Upper lobe of left lung (tissue), 6 donors: ENCODE data around the gene GNAI1. TPM values are rescaled to one million over a fixed set of nuclear protein-coding genes. Genes with fewer than 3 reads are reported as not detected.
A peak's percentile ranks its signal among the peaks of the same experiment; 100 is the strongest.

ENCODE experiments used
- ATAC-seq, 2 donors: fragments of 200-7000 bp; cut with Tn5 transposase; one replicate each; pipeline ENCODE4 v1.9.1; 2022; ENCODE audit warnings: mild to moderate bottlenecking in 2 of 2, moderate library complexity in 2 of 2; ENCODE audit not compliant: low FRiP score in 2 of 2
- DNase-seq, 2 donors: peaks; one replicate each; pipeline ENCODE4 v3.0.0-alpha.2; 2019 to 2020
- H3K27ac ChIP-seq, 4 donors: fragments of 200-600 bp; sonication (generic); one replicate each; pipeline ENCODE4 v1.5.1; 2016 to 2019
- H3K27me3 ChIP-seq, 4 donors: fragments of 200-600 bp; sonication (generic); one replicate each; pipeline ENCODE4 v1.5.1; 2017 to 2019
- H3K36me3 ChIP-seq, 4 donors: fragments of 200-600 bp; sonication (generic); one replicate each; pipeline ENCODE4 v1.5.1; 2016 to 2019
- H3K4me1 ChIP-seq, 4 donors: fragments of 200-600 bp; sonication (generic); one replicate each; pipeline ENCODE4 v1.5.1; 2018 to 2019
- H3K4me3 ChIP-seq, 4 donors: fragments of 200-600 bp; sonication (generic); one replicate each; pipeline ENCODE4 v1.5.1; 2017 to 2019; ENCODE audit warnings: mild to moderate bottlenecking in 2 of 4, moderate library complexity in 1 of 4
- H3K9me3 ChIP-seq, 4 donors: fragments of 200-600 bp; sonication (generic); one replicate each; pipeline ENCODE4 v1.5.1; 2018 to 2019
- CTCF ChIP-seq, 6 experiments: fragments of 450-650 bp in 4 of 6; fragments of 200-600 bp in 2 of 6; sonication (generic) in 2 of 6; IDR thresholded peaks; one replicate each; pipeline ENCODE4 v1.5.1; 2016 to 2019; ENCODE audit warnings: antibody characterized with exemption in 6 of 6
- EP300 ChIP-seq, 4 donors: sonication (generic); formaldehyde crosslinking; IDR thresholded peaks; one replicate each; pipeline ENCODE4 v1.5.1; 2017; ENCODE audit warnings: antibody characterized with exemption in 4 of 4, control low read depth in 2 of 4
- POLR2A ChIP-seq, 4 donors: fragments of 450-650 bp; IDR thresholded peaks; one replicate each; pipeline ENCODE4 v1.5.1; 2016 to 2017; ENCODE audit warnings: antibody characterized with exemption in 4 of 4, mild to moderate bottlenecking in 2 of 4
- POLR2AphosphoS5 ChIP-seq, 2 donors: sonication (generic); formaldehyde crosslinking; IDR thresholded peaks; one replicate each; pipeline ENCODE4 v1.5.1; 2017; ENCODE audit warnings: antibody characterized with exemption in 2 of 2
- WGBS, 2 donors: methylation state at CpG; one replicate each; pipeline ENCODE4 v1.1.5; 2017 to 2018; 5-methylcytosine and 5-hydroxymethylcytosine counted together
- total RNA-seq, 6 donors: library from RNA; depleted of rRNA in 4 of 6; stranded (reverse); fragments of >200 nt in 4 of 6; gene quantifications; one replicate each; pipeline versions ENCODE4 v1.1.0 to v1.2.1, GENCODE V29; 2016 to 2021
- donor health status: DM: no; HTN: no; CAD: no; lungs with moderate emphysema.
- donor health status: DM: no; HTN: yes; CAD: no; lungs with severe emphysema.

GNAI1 gene
- total RNA-seq, 6 donors from 2014 or later = 16.7 to 26.6 (median 21.5) TPM

- peak in 1 of 2 donors; percentile 28 for ATAC-seq
These were observed 506 bp upstream of the GNAI1 start for GRCh38 chr7:80134115-80134535.

GRCh38 chr7:80135309-80136104, 876 bp downstream of the GNAI1 start:
- Histone ChIP-seq H3K4me3 (peak overlapping the region; percentile 71 to 97 (median 92)), H3K4me1 (peaks cover 3 to 28% (median 23%) of the 10 kb centered on the region in 4 donors), H3K36me3 (no peaks in the 10 kb centered on the region), H3K27ac (peak overlapping the region; percentile 84 to 96 (median 94)), H3K27me3 (peaks cover 0 to 5% (median 0%) of the 10 kb centered on the region in 4 donors), H3K9me3 (no peaks in the 10 kb centered on the region)
- 0 to 1% methylated on average over 9 to 45 of the region's 58 CpGs for WGBS, 2 donors
- peak in 1 of 2 donors; percentile 91 for DNase-seq
- ATAC-seq = peak; percentile 52 to 77
- TF ChIP-seq POLR2AphosphoS5 (IDR thresholded peaks at IDR 0.05) (peak in 1 of 2 donors; percentile 26), EP300 (IDR thresholded peaks at IDR 0.05) (no peak)

More at GRCh38 chr7:80134115-80134535, 506 bp upstream of the GNAI1 start:
- Histone ChIP-seq H3K27me3 (peaks cover 0 to 5% (median 0%) of the 10 kb centered on the region in 4 donors), H3K4me1 (peaks cover 3 to 16% (median 15%) of the 10 kb centered on the region in 4 donors), H3K9me3 (no peaks in the 10 kb centered on the region), H3K27ac (peak overlapping the region; percentile 80 to 96 (median 89)), H3K36me3 (no peaks in the 10 kb centered on the region), H3K4me3 (peak overlapping the region in 3 of 4 donors; percentile 71 to 97 (median 91))
- WGBS, 2 donors = 11 to 16% methylated on average over 12 of the region's 12 CpGs
- TF ChIP-seq POLR2A (IDR thresholded peaks at IDR 0.05) (no peak), POLR2AphosphoS5 (IDR thresholded peaks at IDR 0.05) (no peak), EP300 (IDR thresholded peaks at IDR 0.05) (no peak), CTCF (IDR thresholded peaks at IDR 0.05) (no peak)
- DNase-seq = no peak

- no peak for ATAC-seq
These were observed 1.8 kb downstream of the GNAI1 start for GRCh38 chr7:80136261-80137055.

GRCh38 chr7:80137410-80137809, 2.8 kb downstream of the GNAI1 start:
- H3K4me3 ChIP-seq = no peak overlapping the region
- no peak overlapping the region for H3K27ac ChIP-seq
- 80 to 86% methylated on average over 12 of the region's 12 CpGs for WGBS, 2 donors

More at GRCh38 chr7:80136261-80137055, 1.8 kb downstream of the GNAI1 start:
- H3K4me1 ChIP-seq = peaks cover 3 to 28% (median 23%) of the 10 kb centered on the region in 4 donors
- no peaks in the 10 kb centered on the region for H3K9me3 ChIP-seq
- peak overlapping the region in 1 of 4 donors; percentile 96 for H3K27ac ChIP-seq
- WGBS, 2 donors = 39 to 46% methylated on average over 4 of the region's 4 CpGs
- H3K4me3 ChIP-seq = peak overlapping the region in 3 of 4 donors; percentile 71 to 97 (median 91)
- DNase-seq = no peak
- H3K36me3 ChIP-seq = no peaks in the 10 kb centered on the region
- H3K27me3 ChIP-seq = peaks cover 0 to 5% (median 0%) of the 10 kb centered on the region in 4 donors
- TF ChIP-seq CTCF (IDR thresholded peaks at IDR 0.05) = no peak
- TF ChIP-seq POLR2A (IDR thresholded peaks at IDR 0.05) = no peak
- no peak for TF ChIP-seq POLR2AphosphoS5 (IDR thresholded peaks at IDR 0.05)
- no peak for TF ChIP-seq EP300 (IDR thresholded peaks at IDR 0.05)

More at GRCh38 chr7:80137410-80137809, 2.8 kb downstream of the GNAI1 start:
- no peak for ATAC-seq
- TF ChIP-seq CTCF (IDR thresholded peaks at IDR 0.05) = no peak
- TF ChIP-seq EP300 (IDR thresholded peaks at IDR 0.05) = no peak
- no peak for TF ChIP-seq POLR2A (IDR thresholded peaks at IDR 0.05)
- no peak for TF ChIP-seq POLR2AphosphoS5 (IDR thresholded peaks at IDR 0.05)
- peak in 1 of 2 donors; percentile 7 for DNase-seq
- Histone ChIP-seq H3K9me3 (no peaks in the 10 kb centered on the region), H3K36me3 (no peaks in the 10 kb centered on the region), H3K27me3 (peaks cover 0 to 5% (median 0%) of the 10 kb centered on the region in 4 donors), H3K4me1 (peaks cover 3 to 28% (median 23%) of the 10 kb centered on the region in 4 donors)
